Psoas muscle (tissue), 8 donors: ENCODE results near the gene CCER1. TPM values are rescaled to one million over a fixed set of nuclear protein-coding genes. Genes with fewer than 3 reads are reported as not detected.

Source experiments
- ATAC-seq, 4 donors: fragments of 200-7000 bp; cut with Tn5 transposase; one replicate each; pipeline ENCODE4 v1.9.1; 2020; ENCODE audit warnings: moderate library complexity in 3 of 4, mild to moderate bottlenecking in 2 of 4
- DNase-seq, 2 donors: peaks; one replicate each; pipeline ENCODE4 v3.0.0-alpha.2; 2020
- H3K27ac ChIP-seq: fragments of 200-600 bp; one replicate; pipeline ENCODE4 v1.8.0; 2022
- H3K27me3 ChIP-seq, 3 donors: fragments of 200-600 bp in 1 of 3; one replicate each; pipeline versions ENCODE4 v1.6.1 to v1.8.0; 2013 to 2022; ENCODE audit warnings: low read length in 2 of 3, mild to moderate bottlenecking in 2 of 3, moderate library complexity in 1 of 3; ENCODE audit not compliant: insufficient read depth in 3 of 3
- H3K36me3 ChIP-seq, 2 donors: fragments of 200-600 bp in 1 of 2; one replicate each; pipeline versions ENCODE4 v1.6.1 to v1.8.0; 2013 to 2022; ENCODE audit warnings: low read depth in 1 of 2, mild to moderate bottlenecking in 1 of 2, moderate library complexity in 1 of 2; ENCODE audit not compliant: insufficient read depth in 1 of 2
- H3K4me1 ChIP-seq: fragments of 200-600 bp; one replicate; pipeline ENCODE4 v1.8.0; 2022
- H3K4me3 ChIP-seq: fragments of 200-600 bp; one replicate; pipeline ENCODE4 v1.8.0; 2022; ENCODE audit warnings: mild to moderate bottlenecking
- H3K9me3 ChIP-seq: fragments of 200-600 bp; one replicate; pipeline ENCODE4 v1.8.0; 2022
- CTCF ChIP-seq: fragments of 200-600 bp; IDR thresholded peaks from one replicate; pipeline ENCODE4 v1.8.0; 2022; ENCODE audit warnings: antibody characterized with exemption
- WGBS, 3 donors: extraction: QIAGEN DNeasy Blood & Tissue Kit; methylation state at CpG; one replicate each; pipeline versions ENCODE4 v1.1.6 to v1.1.7; 2013; 5-methylcytosine and 5-hydroxymethylcytosine counted together
- intact Hi-C, 2 donors: fragments of 100-400 bp; cut with DNase I; formaldehyde crosslinking; loops; one replicate each; pipeline versions ENCODE4 v1.11.0 to v1.14.2; 2022
- polyA plus RNA-seq, 3 donors: library from polyadenylated mRNA; stranded (reverse); fragments of 200-250 nt; gene quantifications; one replicate each; pipeline ENCODE4 v1.2.3, GENCODE V29; 2013
- total RNA-seq, 4 donors: library from RNA; stranded (reverse); fragmentation: NEBNext Ultra II Directional in 2 of 4; extraction: Animal tissue kit (Norgen Biotek cat#: 25700) in 2 of 4; gene quantifications; one replicate each; pipeline versions ENCODE4 v1.2.1 to v1.2.4, GENCODE V29; 2021 to 2023
- donor health status: healthy with polysubstance abuse.
- donor health status: DM: no; HTN: no; CAD: no; lungs with moderate emphysema.
- donor health status: Bipolar disorder and iron deficiency.
- donor health status: healthy.
- donor health status: DM: yes; HTN: yes; CAD: no.
- donor health status: DM: no; HTN: no; CAD: no.
- donor health status: DM: no; HTN: no; CAD: no.
- donor health status: DM: yes; HTN: yes; CAD: no.

The CCER1 gene
- total and polyA plus RNA-seq, 7 donors: not detected

GRCh38 chr12:90916516-90916915 lies 38.5 kb downstream of the CCER1 start:
- no peak overlapping the region for H3K27ac ChIP-seq
- no peaks in the 10 kb centered on the region for H3K27me3 ChIP-seq
- no peaks in the 10 kb centered on the region for H3K4me1 ChIP-seq
- H3K36me3 ChIP-seq: no peaks in the 10 kb centered on the region
- TF ChIP-seq CTCF: no peak
- H3K9me3 ChIP-seq: no peaks in the 10 kb centered on the region
- ATAC-seq (no peak), DNase-seq (no peak)
- H3K4me3 ChIP-seq: no peak overlapping the region
- intact Hi-C loops: no loop called here

GRCh38 chr12:90915353-90915752 lies 39.6 kb downstream of the CCER1 start:
- Histone ChIP-seq H3K4me1 (no peaks in the 10 kb centered on the region), H3K4me3 (no peak overlapping the region), H3K9me3 (no peaks in the 10 kb centered on the region), H3K36me3 (no peaks in the 10 kb centered on the region), H3K27ac (no peak overlapping the region), H3K27me3 (no peaks in the 10 kb centered on the region)
- ATAC-seq (no peak), DNase-seq (no peak)
- intact Hi-C loops: no loop called here
- no peak for TF ChIP-seq CTCF
- WGBS, 3 donors: 88 to 92% (median 91%) methylated on average over 2 of the region's 2 CpGs

GRCh38 chr12:90910958-90911357 lies 44.0 kb downstream of the CCER1 start:
- no peak for TF ChIP-seq CTCF
- no peak overlapping the region for H3K27ac ChIP-seq
- no peaks in the 10 kb centered on the region for H3K9me3 ChIP-seq
- H3K36me3 ChIP-seq: no peaks in the 10 kb centered on the region
- H3K27me3 ChIP-seq: no peaks in the 10 kb centered on the region
- intact Hi-C loops: no loop called here
- H3K4me1 ChIP-seq: no peaks in the 10 kb centered on the region
- DNase-seq (no peak), ATAC-seq (no peak)
- H3K4me3 ChIP-seq: no peak overlapping the region
- WGBS, 3 donors: 92 to 95% (median 92%) methylated on average over 3 of the region's 3 CpGs

GRCh38 chr12:90909069-90909770 lies 45.8 kb downstream of the CCER1 start:
- ATAC-seq: no peak
- H3K27ac ChIP-seq: no peak overlapping the region
- no peaks in the 10 kb centered on the region for H3K9me3 ChIP-seq
- TF ChIP-seq CTCF: peak; percentile 43
- no peak for DNase-seq
- intact Hi-C loops: no loop called here
- no peaks in the 10 kb centered on the region for H3K36me3 ChIP-seq
- no peaks in the 10 kb centered on the region for H3K4me1 ChIP-seq
- no peak overlapping the region for H3K4me3 ChIP-seq
- H3K27me3 ChIP-seq: no peaks in the 10 kb centered on the region
- 52 to 57% (median 54%) methylated on average over 7 of the region's 7 CpGs for WGBS, 3 donors

GRCh38 chr12:90908465-90908864 lies 46.5 kb downstream of the CCER1 start:
- Histone ChIP-seq H3K36me3 (no peaks in the 10 kb centered on the region), H3K4me1 (no peaks in the 10 kb centered on the region), H3K27me3 (no peaks in the 10 kb centered on the region), H3K27ac (no peak overlapping the region), H3K9me3 (no peaks in the 10 kb centered on the region), H3K4me3 (no peak overlapping the region)
- DNase-seq (no peak), ATAC-seq (peak in 1 of 4 donors; percentile 9)
- intact Hi-C loops: no loop called here
- TF ChIP-seq CTCF: no peak
